A549 (cell line): Measurements from ENCODE around the gene ZNF548. TPM values are rescaled to one million over a fixed set of nuclear protein-coding genes. Genes with fewer than 3 reads are reported as not detected.
A peak's percentile ranks its signal among the peaks of the same experiment; 100 is the strongest.

Experiments used
- ATAC-seq, 2 experiments: fragments of 200-7000 bp in 1 of 2; fragments of >200 bp in 1 of 2; cut with Nextera tagmentation in 1 of 2; cut with Tn5 transposase in 1 of 2; 3 replicates each; pipeline versions ENCODE4 v1.8.0 to v1.9.1; 2018 to 2020; ENCODE audit warnings: mild to moderate bottlenecking in 1 of 2, moderate library complexity in 1 of 2
- CTCF ChIA-PET: fragments of 300-600 bp; sonication (Branson Sonifier 250); formaldehyde crosslinking; extraction: SDS; loops from one replicate; lab custom pipeline; 2021; ENCODE audit warnings: antibody characterized with exemption, inconsistent platforms; lab: Yijun Ruan, JAX
- POLR2A ChIA-PET: fragments of 350-600 bp; formaldehyde crosslinking; extraction: SDS; loops from one replicate; lab custom pipeline; 2021; ENCODE audit warnings: antibody characterized with exemption, inconsistent platforms; lab: Yijun Ruan, JAX
- DNase-seq, 2 experiments: peaks; one replicate each; pipeline versions ENCODE4 v3.0.0 to v3.0.0-alpha.2; 2011 to 2016; ENCODE audit warnings: low read depth in 1 of 2, low spot score in 1 of 2
- FAIRE-seq: peaks from 2 replicates; lab custom pipeline; 2011; peaks lifted over from hg19 to GRCh38; lab: Jason Lieb, UNC
- H3K27ac ChIP-seq, 2 experiments: fragments of >200 bp; sonication (Bioruptor Twin); formaldehyde crosslinking; 3 replicates each; pipeline ENCODE4 v1.5.1; 2016 to 2017
- H3K4me1 ChIP-seq: fragments of >200 bp; sonication (Bioruptor Twin); formaldehyde crosslinking; 3 replicates; pipeline ENCODE4 v1.6.1; 2016
- H3K4me2 ChIP-seq: fragments of >200 bp; sonication (Bioruptor Twin); formaldehyde crosslinking; 3 replicates; pipeline ENCODE4 v1.6.1; 2016
- H3K4me3 ChIP-seq: fragments of >200 bp; sonication (Bioruptor Twin); formaldehyde crosslinking; 3 replicates; pipeline ENCODE4 v1.5.1; 2016
- H3K9me3 ChIP-seq: fragments of >200 bp; sonication (Bioruptor Twin); formaldehyde crosslinking; 3 replicates; pipeline ENCODE4 v1.6.1; 2016
- ATOH8 ChIP-seq: fragments of 250-450 bp; sonication (Bioruptor Pico); IDR thresholded peaks from 2 replicates; pipeline ENCODE4 v1.5.0; 2020; ENCODE audit warnings: low read depth, mild to moderate bottlenecking, moderate library complexity
- CEBPB ChIP-seq, 2 experiments: fragments of >200 bp in 1 of 2; sonication (Bioruptor Twin) in 1 of 2; formaldehyde crosslinking in 1 of 2; IDR thresholded peaks; 2 replicates each; pipeline ENCODE4 v1.6.1; 2012 to 2016
- CHD2 ChIP-seq: fragments of 150-350 bp; IDR thresholded peaks from 2 replicates; pipeline ENCODE4 v1.6.1; 2014; ENCODE audit warnings: low read length; ENCODE audit not compliant: partially characterized antibody
- CTCF ChIP-seq: fragments of >200 bp; sonication (Bioruptor Twin); formaldehyde crosslinking; IDR thresholded peaks from 3 replicates; pipeline ENCODE4 v1.5.1; 2016
- E2F6 ChIP-seq: IDR thresholded peaks from 2 replicates; pipeline ENCODE4 v1.6.1; 2012; ENCODE audit warnings: low read depth, borderline replicate concordance
- ELK1 ChIP-seq: fragments of 150-350 bp; IDR thresholded peaks from 2 replicates; pipeline ENCODE4 v1.6.1; 2014; ENCODE audit warnings: low read depth, mild to moderate bottlenecking, low read length
- EP300 ChIP-seq, 2 experiments: fragments of >200 bp; sonication (Bioruptor Twin); formaldehyde crosslinking; IDR thresholded peaks; 2 replicates in 1 of 2; 3 replicates in 1 of 2; pipeline ENCODE4 v1.6.1; 2016 to 2017
- FOSL2 ChIP-seq, 2 experiments: fragments of 450-650 bp in 1 of 2; fragments of >200 bp in 1 of 2; sonication (Bioruptor Twin) in 1 of 2; formaldehyde crosslinking; IDR thresholded peaks; 2 replicates each; pipeline versions ENCODE4 v1.5.0 to v1.6.1; 2016 to 2020; ENCODE audit warnings: mild to moderate bottlenecking in 1 of 2, moderate library complexity in 1 of 2
- GATA3 ChIP-seq: IDR thresholded peaks from 2 replicates; pipeline ENCODE4 v1.6.1; 2012; ENCODE audit warnings: borderline replicate concordance
- HES2 ChIP-seq: fragments of >200 bp; sonication (Bioruptor Twin); formaldehyde crosslinking; IDR thresholded peaks from 2 replicates; pipeline ENCODE4 v1.6.1; 2016
- HOXA7 ChIP-seq: fragments of 250-450 bp; sonication (Bioruptor Pico); IDR thresholded peaks from 2 replicates; pipeline ENCODE4 v1.5.0; 2020; ENCODE audit warnings: mild to moderate bottlenecking, moderate library complexity
- HOXB5 ChIP-seq: fragments of 250-450 bp; sonication (Bioruptor Pico); IDR thresholded peaks from 2 replicates; pipeline ENCODE4 v1.5.0; 2020; ENCODE audit warnings: mild to moderate bottlenecking, moderate library complexity
- JUN ChIP-seq, 2 experiments: fragments of >200 bp; sonication (Bioruptor Twin); formaldehyde crosslinking; IDR thresholded peaks; 2 replicates in 1 of 2; 3 replicates in 1 of 2; pipeline ENCODE4 v1.6.1; 2016 to 2017
- MAX ChIP-seq: IDR thresholded peaks from 2 replicates; pipeline ENCODE4 v1.6.1; 2012
- MAZ ChIP-seq: fragments of 150-350 bp; IDR thresholded peaks from 2 replicates; pipeline ENCODE4 v1.6.1; 2014; ENCODE audit warnings: antibody characterized with exemption, low read depth, low read length, borderline replicate concordance
- REST ChIP-seq: fragments of 200-600 bp; sonication (generic); IDR thresholded peaks from 2 replicates; pipeline ENCODE4 v1.6.1; 2016; ENCODE audit warnings: antibody characterized with exemption, mild to moderate bottlenecking, moderate library complexity
- RFX5 ChIP-seq: fragments of 450-650 bp; IDR thresholded peaks from 2 replicates; pipeline ENCODE4 v1.7.1; 2014; ENCODE audit warnings: antibody characterized with exemption, mild to moderate bottlenecking, moderate library complexity
- SREBF2 ChIP-seq: fragments of 450-650 bp; IDR thresholded peaks from 2 replicates; pipeline ENCODE4 v1.6.1; 2014; ENCODE audit warnings: mild to moderate bottlenecking, moderate library complexity
- USF2 ChIP-seq: fragments of 450-650 bp; IDR thresholded peaks from 2 replicates; pipeline ENCODE4 v1.6.1; 2014; ENCODE audit warnings: antibody characterized with exemption
- ZNF302 ChIP-seq: fragments of 250-450 bp; sonication (Bioruptor Pico); IDR thresholded peaks from 2 replicates; pipeline ENCODE4 v1.9.0; 2021; ENCODE audit warnings: inconsistent platforms, mild to moderate bottlenecking, moderate library complexity
- ZSCAN20 ChIP-seq: fragments of 250-450 bp; sonication (Bioruptor Pico); IDR thresholded peaks from 2 replicates; pipeline ENCODE4 v1.8.0; 2022; ENCODE audit warnings: mild to moderate bottlenecking, moderate library complexity
- WGBS: methylation state at CpG from one replicate; pipeline ENCODE4 v1.1.6; 2017; ENCODE audit errors: missing lambda C conversion rate; 5-methylcytosine and 5-hydroxymethylcytosine counted together
- polyA plus RNA-seq, 4 experiments: library from polyadenylated mRNA; depleted of rRNA in 3 of 4; stranded (reverse); fragments of >200 nt; fragmentation: RNase III in 1 of 4; extraction: RNeasy Plus Mini Kit Qiagen cat#74134 plus additional on column Dnase treatment in 1 of 4; gene quantifications; 2 replicates in 3 of 4; 3 replicates in 1 of 4; pipeline ENCODE4 v1.2.3, GENCODE V29; 2011 to 2017

ZNF548 gene
- polyA plus RNA-seq, 2 of the 4 experiments (the other 2 are of a cell fraction): 6.4 to 11.3 TPM

GRCh38 chr19:57362997-57363687, 26.5 kb upstream of the ZNF548 start, which contains the start of the genes TRAPPC2B and ZNF547:
TRAPPC2B (plus strand) TSS chr19:57363551; CDS start chr19:57364834, 1,283 bp downstream.
ZNF547 (plus strand) TSS chr19:57363551; CDS start chr19:57368556, 5,005 bp downstream.
- ChIA-PET CTCF (interaction anchor here (0.8 to 1.6 kb wide), 2 partner anchors 30 to 102 kb away, joined by 3 read pairs; no protein-coding TSS in a partner anchor), POLR2A (interaction anchor here (0.5 to 2.5 kb wide), 4 partner anchors 12 to 416 kb away, joined by 3 to 12 read pairs (median 4); partner anchors contain the start of genes ZNF304, ZNF548 and ZNF805)
- Histone ChIP-seq H3K9me3 (peaks cover 95% of the 10 kb centered on the region), H3K4me2 (peak within 1 kb of the TSS; percentile 64), H3K4me1 (no peaks in the 10 kb centered on the region), H3K4me3 (peak within 1 kb of the TSS; percentile 66), H3K27ac (peak within 1 kb of the TSS; percentile 64 to 89)
- peak; percentile 99 for FAIRE-seq
- DNase-seq: peak; percentile 96 to 100
- TF ChIP-seq SREBF2 (no peak), FOSL2 (IDR thresholded peaks at IDR 0.05) (no peak), FOSL2 (CRISPR knock-in tag; IDR thresholded peaks at IDR 0.05) (peak; percentile 87; the same call in 1 of the 2 replicates), CEBPB (IDR thresholded peaks at IDR 0.05) (peak; percentile 16 to 67; a peak in 1 of 4 replicates), HOXA7 (CRISPR knock-in tag) (no peak), CTCF (no peak), ATOH8 (CRISPR knock-in tag) (no peak), MAZ (no peak), ELK1 (no peak), E2F6 (peak; percentile 41; the same call in 1 of the 2 replicates), USF2 (no peak), REST (peak; percentile 44; the same call in 1 of the 2 replicates), JUN (IDR thresholded peaks at IDR 0.05) (peak in 1 of 2 experiments; percentile 49; a peak in 1 of 5 replicates), MAX (peak; percentile 89), HES2 (no peak), HOXB5 (CRISPR knock-in tag) (no peak), RFX5 (no peak), CHD2 (peak; percentile 71), GATA3 (peak; percentile 65; the same call in 1 of the 2 replicates), ZNF302 (CRISPR knock-in tag) (no peak), EP300 (IDR thresholded peaks at IDR 0.05) (no peak), ZSCAN20 (CRISPR knock-in tag) (no peak)
- 3% methylated on average over 43 of the region's 47 CpGs for WGBS
- peak; percentile 97 to 99 for ATAC-seq
